LNCaP clone FGC (cell line): ENCODE data around the gene NRCAM.

Experiments
- DNase-seq: peaks from one replicate; pipeline ENCODE4 v3.0.0-alpha.2; 2011; ENCODE audit warnings: low read depth
- H3K4me3 ChIP-seq: 2 replicates; pipeline ENCODE4 v1.5.1; 2011; ENCODE audit warnings: mild to moderate bottlenecking, low read depth, low read length, control low read depth
- CTCF ChIP-seq: IDR thresholded peaks from 2 replicates; pipeline ENCODE4 v1.5.1; 2012; ENCODE audit warnings: mild to moderate bottlenecking; ENCODE audit not compliant: control insufficient read depth, insufficient read depth; ENCODE audit errors: extremely low read depth

The NRCAM gene

GRCh38 chr7:108140671-108141070 lies 315.6 kb downstream of the NRCAM start:
- no peak overlapping the region for H3K4me3 ChIP-seq
- DNase-seq, result no peak
- TF ChIP-seq CTCF, result no peak

GRCh38 chr7:108138911-108139310 lies 317.3 kb downstream of the NRCAM start:
- DNase-seq, result no peak
- no peak for TF ChIP-seq CTCF
- no peak overlapping the region for H3K4me3 ChIP-seq

- TF ChIP-seq CTCF, result no peak
Measured at GRCh38 chr7:108137993-108138392, 318.2 kb downstream of the NRCAM start.

GRCh38 chr7:108137040-108137439 lies 319.2 kb downstream of the NRCAM start:
- TF ChIP-seq CTCF, result no peak
- no peak overlapping the region for H3K4me3 ChIP-seq
- DNase-seq, result no peak

More at GRCh38 chr7:108137993-108138392, 318.2 kb downstream of the NRCAM start:
- H3K4me3 ChIP-seq, result no peak overlapping the region
- DNase-seq, result no peak

- H3K4me3 ChIP-seq, result no peak overlapping the region
- no peak for TF ChIP-seq CTCF
- no peak for DNase-seq
Measured at GRCh38 chr7:108136191-108136688, 320.0 kb downstream of the NRCAM start.

- no peak for TF ChIP-seq CTCF
- no peak overlapping the region for H3K4me3 ChIP-seq
- no peak for DNase-seq
Measured at GRCh38 chr7:108135446-108136190, 320.6 kb downstream of the NRCAM start.

GRCh38 chr7:108134486-108134885 lies 321.8 kb downstream of the NRCAM start:
- TF ChIP-seq CTCF, result no peak
- DNase-seq, result no peak
- no peak overlapping the region for H3K4me3 ChIP-seq
